AG09309 (cell line): ENCODE measurements around the gene PAXX.

ENCODE experiments used
- DNase-seq: peaks from one replicate; pipeline ENCODE4 v3.0.0-alpha.2; 2010; ENCODE audit warnings: low read depth
- H3K4me3 ChIP-seq: 2 replicates; pipeline ENCODE4 v1.5.1; 2011; ENCODE audit warnings: mild to moderate bottlenecking, low read depth, low read length, moderate library complexity; ENCODE audit not compliant: control insufficient read depth
- TF ChIP-seq, protein P1 (sequence below): IDR thresholded peaks from 2 replicates; pipeline ENCODE4 v1.5.1; 2011; ENCODE audit warnings: mild to moderate bottlenecking, low read depth, low read length, inconsistent platforms; ENCODE audit not compliant: insufficient read depth, control insufficient read depth; ENCODE audit errors: missing control alignments

Gene PAXX

DNA sequence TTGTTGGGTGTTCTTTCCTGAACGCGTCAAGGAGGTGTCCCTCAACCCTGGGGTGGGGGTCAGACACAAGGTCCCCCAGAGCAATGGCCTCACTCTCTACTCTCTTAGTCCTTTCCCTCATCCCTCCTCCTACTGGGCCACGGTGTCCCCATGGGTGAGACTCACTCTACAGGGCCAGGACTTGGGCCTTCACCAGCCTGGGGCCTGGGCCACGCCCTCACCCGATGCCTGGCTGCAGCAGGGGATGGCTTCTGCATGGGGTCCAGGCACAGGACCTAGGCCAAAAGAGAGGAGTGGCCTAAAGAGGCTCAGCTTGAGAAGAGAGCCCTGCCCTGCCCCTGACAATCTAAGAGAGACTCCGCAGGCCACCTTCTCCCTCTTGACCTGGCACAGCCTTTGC is 34.3 kb upstream of the PAXX start:
- DNase-seq, result no peak
- H3K4me3 ChIP-seq, result no peak overlapping the region
- TF ChIP-seq, protein P1, sequence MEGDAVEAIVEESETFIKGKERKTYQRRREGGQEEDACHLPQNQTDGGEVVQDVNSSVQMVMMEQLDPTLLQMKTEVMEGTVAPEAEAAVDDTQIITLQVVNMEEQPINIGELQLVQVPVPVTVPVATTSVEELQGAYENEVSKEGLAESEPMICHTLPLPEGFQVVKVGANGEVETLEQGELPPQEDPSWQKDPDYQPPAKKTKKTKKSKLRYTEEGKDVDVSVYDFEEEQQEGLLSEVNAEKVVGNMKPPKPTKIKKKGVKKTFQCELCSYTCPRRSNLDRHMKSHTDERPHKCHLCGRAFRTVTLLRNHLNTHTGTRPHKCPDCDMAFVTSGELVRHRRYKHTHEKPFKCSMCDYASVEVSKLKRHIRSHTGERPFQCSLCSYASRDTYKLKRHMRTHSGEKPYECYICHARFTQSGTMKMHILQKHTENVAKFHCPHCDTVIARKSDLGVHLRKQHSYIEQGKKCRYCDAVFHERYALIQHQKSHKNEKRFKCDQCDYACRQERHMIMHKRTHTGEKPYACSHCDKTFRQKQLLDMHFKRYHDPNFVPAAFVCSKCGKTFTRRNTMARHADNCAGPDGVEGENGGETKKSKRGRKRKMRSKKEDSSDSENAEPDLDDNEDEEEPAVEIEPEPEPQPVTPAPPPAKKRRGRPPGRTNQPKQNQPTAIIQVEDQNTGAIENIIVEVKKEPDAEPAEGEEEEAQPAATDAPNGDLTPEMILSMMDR, result no peak

DNA sequence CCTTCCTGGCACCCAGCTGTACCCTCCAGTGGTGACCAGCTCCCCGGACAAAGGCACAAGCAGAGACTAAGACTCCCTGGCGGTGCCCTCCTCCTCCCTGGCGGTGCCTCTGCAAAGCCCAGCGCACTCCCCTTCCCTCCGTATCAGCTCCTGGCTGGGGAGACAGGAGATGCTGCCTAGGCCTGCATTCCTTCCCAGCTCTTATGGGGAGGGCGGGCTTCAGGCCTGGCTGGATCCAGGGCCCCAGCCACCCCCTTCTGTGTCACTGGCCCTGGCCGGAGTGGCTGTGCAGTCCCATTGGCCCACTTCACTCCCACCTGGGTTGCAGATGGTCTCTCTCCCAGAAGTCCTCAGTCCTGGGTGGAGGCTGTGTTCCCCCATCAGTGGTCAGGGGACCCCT is 33.7 kb upstream of the PAXX start:
- TF ChIP-seq, protein P1, result no peak
- H3K4me3 ChIP-seq, result no peak overlapping the region
- DNase-seq, result no peak

DNA sequence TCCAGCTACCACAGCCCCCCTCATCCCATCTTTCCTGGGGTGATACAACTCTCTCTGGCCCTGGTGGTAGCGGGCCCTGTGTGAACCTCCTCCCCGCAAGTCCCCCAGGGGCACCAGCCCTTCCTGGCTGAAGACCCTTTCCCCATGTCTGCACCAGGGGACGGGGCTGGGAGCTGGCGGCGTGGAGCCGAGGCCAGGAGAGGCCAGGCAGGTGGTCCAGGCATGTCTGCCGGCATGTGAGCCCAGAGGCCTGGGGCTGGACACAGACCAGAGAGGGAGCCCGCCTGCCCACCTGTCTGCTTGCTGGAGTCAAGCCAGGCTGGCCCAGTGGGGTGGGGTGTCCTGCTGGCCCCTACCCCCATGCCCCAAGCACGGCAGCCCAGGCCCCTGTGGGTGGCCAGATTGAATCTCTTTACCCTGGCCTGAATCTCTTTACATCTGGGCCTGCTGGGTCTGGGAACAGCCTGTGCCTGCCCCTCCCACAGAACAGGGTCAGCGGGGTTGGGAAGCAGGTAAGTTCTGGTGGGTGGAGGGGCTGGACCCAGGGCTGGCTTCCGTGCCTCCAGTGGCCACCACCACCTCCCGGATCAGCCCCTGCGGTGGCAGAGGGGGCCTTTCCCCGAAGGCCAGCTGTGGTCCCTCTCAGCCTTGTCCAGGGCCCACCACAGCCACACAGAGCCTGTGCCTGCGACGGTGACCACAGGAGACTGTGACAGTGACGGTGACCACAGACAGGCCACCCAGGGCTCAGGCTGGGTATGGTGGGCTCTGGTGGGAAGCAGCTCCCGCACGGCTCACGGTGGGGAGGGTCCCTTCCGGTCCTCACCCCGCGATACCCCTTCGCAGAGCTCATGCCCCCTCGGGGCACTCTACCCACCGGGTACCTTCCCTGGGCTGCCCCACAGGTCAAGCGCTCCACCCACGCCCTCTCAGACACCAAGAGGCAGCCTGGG is 33.0 kb upstream of the PAXX start:
- no peak overlapping the region for H3K4me3 ChIP-seq
- no peak for DNase-seq
- TF ChIP-seq, protein P1, result no peak

DNA sequence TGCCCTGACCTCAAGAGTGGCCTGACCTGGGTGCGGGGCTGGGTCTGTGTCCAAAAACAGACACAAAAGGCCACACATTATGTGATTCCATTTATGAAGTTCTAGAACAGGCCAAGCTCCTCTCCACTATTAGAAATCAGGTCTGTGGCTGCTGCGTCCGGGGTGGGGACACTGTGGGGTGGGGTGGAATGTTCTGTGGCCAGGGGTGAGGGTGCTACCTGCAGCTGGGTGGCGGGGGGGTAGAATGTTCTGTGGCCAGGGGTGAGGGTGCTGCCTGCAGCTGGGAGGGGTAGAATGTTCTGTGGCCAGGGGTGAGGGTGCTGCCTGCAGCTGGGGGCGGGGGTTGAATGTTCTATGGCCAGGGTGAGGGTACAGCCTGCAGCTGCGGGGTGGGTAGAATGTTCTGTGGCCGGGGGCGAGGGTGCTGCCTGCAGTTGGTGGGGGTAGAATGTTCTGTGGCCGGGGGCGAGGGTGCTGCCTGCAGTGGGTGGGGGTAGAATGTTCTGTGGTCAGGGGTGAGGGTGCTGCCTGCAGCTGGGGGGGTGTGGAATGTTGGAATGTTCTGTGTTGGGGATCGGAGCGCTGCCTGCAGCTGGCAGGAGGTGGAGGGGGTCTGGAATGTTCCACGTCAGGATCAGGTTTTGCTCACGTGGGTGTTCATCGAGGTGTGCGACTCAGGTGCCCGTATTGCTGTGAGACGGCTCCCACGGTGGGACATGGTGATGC is 31.8 kb upstream of the PAXX start:
- no peak for DNase-seq
- TF ChIP-seq, protein P1, result no peak

DNA sequence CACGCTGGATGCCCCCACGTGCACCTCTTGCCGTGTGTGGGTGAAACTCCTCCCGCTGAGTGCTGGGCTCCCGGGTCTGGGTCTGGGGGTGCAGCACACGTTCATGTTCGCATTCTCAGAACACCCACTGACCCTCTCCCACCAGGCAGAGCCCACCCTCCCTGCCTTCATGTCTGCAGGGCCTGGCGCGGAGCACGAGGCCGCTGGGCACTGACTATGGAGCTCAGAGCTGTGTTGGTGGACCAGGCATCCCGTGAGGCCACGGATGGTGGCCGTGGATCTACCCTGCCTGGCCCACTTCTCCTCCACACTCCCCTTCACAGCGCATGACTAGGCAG is 31.3 kb upstream of the PAXX start:
- no peak overlapping the region for H3K4me3 ChIP-seq
- TF ChIP-seq, protein P1, result no peak
- DNase-seq, result no peak

More for the DNA sequence above, 31.8 kb upstream of the PAXX start:
- H3K4me3 ChIP-seq, result no peak overlapping the region

DNA sequence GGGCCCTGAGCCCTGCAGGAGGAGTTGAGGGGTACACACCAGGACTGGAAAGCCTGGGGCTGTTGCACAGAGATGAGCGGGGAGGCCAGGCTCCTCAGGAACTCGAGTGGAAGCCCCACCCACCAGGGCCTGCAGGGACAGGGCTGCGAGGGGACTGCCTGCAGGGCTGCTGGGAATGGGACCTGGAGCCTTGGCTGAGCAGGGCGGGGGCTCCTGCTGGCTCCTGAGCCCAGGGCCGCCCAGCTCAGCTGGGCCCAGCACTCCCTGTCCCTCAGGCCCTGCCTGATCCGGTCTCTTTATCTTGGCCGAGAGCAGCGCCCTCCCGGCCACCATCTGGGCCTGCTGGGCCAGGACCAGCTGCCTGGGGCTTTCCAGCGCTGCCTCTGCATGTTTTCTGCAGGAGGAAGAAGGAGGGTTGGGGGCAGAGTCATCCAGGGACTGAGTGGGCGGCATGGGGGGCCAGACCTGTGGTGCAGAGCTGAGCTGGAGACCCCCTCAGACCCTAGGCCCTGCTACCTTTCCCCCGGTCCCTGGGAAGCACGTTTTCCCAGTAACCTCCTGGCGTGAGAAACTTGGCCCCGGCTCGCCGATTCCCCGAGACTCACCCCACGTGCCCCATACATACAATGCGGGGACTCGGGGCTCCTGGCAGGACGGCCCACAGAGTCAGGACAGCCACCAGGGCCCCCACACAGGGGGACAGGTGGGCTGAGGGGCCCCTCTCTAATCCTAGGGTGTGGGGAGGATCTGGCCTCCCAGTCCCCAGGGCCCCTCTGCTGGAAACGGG is 30.8 kb upstream of the PAXX start:
- no peak overlapping the region for H3K4me3 ChIP-seq
- TF ChIP-seq, protein P1, result no peak
- no peak for DNase-seq
